GM19455 (cell line): ENCODE results near the gene THNSL1.
"Not testable (repeated sequence)": the region's sequence is repeated elsewhere in the genome, so short reads cannot be mapped to it uniquely, and the experiment has no call there.

Source experiments
- ATAC-seq: cut with Tn5 transposase; IDR thresholded peaks from one replicate; pipeline ENCODE4 v1.9.1; 2021; ENCODE audit not compliant: unreplicated experiment

The THNSL1 gene

DNA sequence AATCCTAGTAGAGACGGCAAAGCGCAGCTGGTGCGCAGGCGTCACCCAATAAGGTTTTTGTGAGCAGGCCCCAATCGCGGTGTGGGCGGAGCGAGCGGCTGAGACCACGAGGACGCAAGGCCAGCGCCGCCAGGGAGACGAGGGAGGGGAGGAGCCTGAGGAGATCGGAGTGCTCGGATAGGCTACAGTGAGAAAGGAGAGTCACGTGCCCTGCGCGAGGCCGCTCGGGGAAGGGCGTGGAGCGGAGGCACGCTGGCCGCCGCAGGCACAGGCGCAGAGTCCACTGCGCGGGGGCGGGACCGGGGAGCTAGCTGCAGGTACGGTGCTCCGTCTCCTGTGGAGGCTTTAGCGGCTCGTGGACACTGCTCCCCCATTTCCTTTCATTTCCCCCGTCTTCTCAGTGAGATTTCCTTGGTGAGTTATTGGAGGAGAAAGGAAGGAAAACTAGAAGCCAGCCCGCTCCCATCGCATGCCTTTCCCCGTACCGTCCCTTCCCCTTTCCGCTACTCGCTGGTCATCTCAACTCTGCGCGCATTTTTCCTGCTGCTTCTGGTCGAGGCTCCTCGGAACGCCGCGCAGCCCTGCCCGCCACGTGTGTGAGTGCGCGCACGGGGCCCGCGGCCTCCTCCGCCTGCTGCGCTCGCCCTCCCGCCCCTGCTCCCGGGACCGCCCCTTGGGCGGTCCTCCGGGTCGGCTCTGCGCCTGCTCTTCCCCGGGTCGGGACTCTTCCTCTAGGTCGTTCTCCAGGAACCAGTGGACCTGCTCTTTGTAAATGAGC, at the start of gene THNSL1:
THNSL1 (plus strand) TSS at position 237 of the 778 bp plus-strand sequence. CDS start 6,612 bp downstream, outside the sequence.
- peak; percentile 98 for ATAC-seq

- ATAC-seq: no peak
Measured at GRCh38 chr10:24966962-24967481, 49.4 kb upstream of the THNSL1 start.

DNA sequence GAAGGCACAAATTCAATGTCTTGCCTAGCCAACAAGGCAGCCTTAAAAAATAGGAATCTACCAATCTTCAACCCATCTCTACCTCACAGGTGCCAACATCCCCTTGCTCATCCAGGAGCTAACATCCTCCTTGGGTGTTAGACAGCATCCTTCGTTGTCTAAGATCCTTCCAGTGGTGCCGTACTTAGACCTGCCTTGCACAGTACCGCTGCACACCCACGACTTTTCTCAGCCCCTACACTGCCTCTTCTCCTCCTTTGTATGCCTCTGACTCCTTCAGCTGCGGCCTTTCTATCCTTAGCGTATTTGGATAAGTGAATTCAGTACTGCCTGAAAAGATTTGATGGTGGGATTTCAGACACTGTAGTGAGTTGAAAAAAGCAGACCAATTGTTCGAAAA, 48.1 kb upstream of the THNSL1 start:
- ATAC-seq: no peak

DNA sequence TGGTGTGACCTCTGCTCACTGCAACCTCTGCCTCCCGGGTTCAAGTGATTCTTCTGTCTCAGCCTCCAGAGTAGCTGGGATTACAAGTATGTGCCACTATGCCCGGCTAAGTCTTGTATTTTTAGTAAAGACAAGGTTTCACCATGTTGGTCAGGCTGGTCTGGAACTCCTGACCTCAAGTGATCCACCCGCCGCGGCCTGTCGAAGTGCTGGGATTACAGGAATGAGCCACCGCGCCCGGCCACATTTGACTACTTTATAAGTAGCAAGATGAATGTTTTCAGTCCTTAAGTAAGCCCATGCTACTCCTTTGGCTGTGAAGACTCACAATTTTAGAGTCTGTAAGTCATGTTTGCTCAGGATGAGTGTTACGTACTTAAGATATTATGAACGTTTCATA, 47.5 kb upstream of the THNSL1 start:
- not testable (repeated sequence) for ATAC-seq

- no peak for ATAC-seq
Measured at GRCh38 chr10:24969841-24970281, 46.6 kb upstream of the THNSL1 start.

DNA sequence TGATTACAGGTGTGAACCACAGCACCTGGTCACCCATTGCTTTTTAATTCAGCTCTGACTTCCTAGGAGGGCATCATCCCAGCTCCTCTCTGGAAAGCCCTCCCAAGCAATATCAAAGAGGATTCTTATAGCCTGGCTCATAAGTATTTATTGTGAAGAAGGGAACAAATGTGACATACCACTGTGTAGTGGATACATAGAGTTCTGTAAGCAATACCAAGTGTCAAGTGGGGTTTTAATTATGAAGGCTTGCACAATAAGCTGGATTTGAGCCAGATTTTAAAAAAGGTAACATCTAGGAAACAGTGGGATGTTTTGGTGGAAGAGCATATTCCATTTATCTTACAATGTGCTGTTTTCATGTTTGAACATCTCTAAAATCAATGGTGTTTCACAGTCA, 45.0 kb upstream of the THNSL1 start:
- ATAC-seq: no peak

GRCh38 chr10:24973163-24973562, 43.2 kb upstream of the THNSL1 start:
- no peak for ATAC-seq

DNA sequence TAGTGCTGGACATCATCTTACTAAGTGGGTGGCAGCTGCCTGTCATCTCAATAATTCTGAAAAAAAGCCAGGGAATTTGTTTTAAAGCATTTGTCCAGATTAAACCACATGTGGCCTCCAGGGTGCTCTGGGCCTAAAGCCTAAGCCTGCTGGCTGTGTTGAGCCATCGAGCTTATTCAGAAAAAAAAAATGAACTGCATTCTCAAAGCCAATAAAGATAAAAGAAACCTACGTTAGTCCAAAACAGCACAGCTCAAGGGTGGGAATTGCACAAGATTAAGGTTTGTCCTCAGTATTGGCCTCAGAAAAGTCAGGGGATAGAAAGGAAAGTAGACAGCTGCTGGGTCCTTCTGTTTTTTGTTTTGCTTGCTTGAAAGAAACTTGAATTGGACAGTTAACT, 41.4 kb upstream of the THNSL1 start:
- ATAC-seq: no peak

DNA sequence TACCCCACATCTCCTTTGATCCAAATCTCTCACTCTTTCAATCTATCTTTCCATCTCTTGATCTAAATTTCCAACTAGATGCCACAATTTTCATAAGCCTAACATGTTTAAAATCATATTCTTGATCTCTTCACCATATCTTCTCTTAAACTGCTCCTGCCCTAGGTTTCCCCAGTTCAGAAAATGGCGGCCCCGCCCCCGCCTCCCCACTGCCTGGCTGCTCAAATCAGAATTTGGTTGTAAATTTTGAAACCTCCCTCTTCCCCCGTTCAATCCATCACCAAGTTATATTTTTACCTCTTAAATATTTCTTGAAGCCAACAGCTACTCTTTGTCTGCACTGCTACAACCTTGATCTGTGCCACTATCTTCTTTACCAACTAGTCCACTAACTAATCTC, 36.7 kb upstream of the THNSL1 start:
- ATAC-seq: no peak

- no peak for ATAC-seq
Measured at GRCh38 chr10:24981161-24981710, 35.2 kb upstream of the THNSL1 start.

DNA sequence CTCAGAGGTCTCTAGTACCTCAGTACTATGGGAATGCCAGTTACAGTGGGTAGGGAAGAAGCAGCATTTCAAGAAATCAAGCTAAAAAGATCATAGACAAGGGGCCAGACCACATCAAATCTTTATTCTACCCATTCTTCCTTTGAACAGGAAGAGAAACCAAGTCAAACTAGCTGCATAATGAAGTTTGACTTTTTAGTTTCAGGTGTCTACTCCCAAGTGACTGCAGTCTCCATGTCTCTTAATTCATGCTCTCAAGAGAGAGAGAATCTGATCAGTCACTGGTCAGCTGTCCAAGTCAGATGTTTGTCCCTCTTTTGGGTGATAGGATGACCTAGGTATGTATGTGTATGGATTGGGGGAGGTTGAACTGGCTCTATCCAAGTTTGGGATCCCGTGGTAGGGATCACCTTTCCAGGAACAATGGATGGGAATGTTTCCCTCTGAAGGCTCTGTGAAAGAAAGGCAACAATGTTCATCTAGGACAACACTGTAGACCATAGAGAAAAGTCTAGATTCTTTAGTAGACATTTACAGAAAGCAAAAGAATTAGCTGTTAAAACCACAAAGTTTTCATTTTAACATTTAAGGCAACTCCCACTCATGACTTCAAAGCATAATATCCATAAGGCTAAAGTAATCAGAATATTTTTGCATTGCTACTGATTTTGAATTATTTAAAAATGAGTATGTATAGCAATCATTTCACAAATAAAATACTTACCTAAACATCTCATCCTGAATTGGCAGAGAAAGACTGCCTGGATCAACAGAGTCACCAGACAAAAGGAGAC, 33.9 kb upstream of the THNSL1 start:
- no peak for ATAC-seq

DNA sequence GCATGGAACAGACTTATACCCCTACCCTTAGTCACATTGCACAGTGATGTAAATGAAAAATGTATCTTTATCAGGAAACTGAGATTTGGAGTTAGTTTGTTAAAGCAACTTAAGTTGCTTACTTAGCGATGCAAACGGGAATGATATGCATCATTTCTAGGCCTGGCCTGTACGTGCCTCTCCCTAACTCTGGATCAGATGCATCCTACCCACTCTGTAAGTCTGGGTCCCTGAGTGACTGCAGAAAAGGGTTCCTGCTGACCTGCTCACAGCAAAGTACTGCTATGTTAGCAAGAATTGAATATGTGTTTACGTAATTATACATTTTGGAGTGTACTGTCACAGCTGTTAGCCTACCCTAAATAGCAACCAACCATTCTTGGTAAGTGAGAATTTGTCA, 33.3 kb upstream of the THNSL1 start:
- no peak for ATAC-seq

- ATAC-seq: no peak
Measured at GRCh38 chr10:24983946-24984345, 32.5 kb upstream of the THNSL1 start.

- no peak for ATAC-seq
Measured at GRCh38 chr10:24984906-24985305, 31.5 kb upstream of the THNSL1 start.

DNA sequence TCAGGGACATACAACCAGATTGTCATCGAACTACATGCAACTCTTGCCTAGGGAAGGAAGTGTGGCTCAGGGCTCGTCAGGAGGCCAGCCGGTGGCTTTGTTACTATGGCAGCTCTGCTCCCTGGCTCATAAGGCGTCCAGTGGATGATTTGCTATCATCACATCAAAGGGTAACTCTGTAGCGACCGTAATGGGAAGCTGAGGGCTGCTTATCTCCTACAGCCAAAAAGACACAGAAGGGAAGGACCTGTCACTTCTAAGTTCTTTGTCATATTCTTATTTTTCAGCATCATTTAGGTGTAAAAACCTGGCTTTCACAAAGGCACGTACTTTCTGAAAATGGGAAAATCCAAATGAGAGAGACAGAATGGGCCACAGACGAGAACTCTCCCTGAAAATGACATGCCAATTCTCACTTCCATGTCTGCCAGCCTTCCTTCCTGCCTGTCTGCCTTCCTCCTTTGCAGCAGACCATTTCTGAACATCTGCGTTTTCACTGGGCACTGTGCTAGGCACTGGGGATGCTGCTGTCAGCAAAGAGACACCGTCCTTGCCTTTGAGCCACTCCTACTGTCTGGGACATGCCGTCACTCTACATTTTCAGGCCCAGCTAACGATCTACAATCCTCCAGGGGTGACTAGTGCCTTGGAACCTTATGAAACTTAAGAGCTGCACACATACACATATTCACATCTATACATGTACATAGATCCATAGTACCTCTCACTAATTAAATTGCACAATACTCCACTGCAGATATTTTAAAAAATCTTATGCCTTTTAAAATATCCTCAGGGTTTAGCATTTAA, 27.4 kb upstream of the THNSL1 start:
- no peak for ATAC-seq

DNA sequence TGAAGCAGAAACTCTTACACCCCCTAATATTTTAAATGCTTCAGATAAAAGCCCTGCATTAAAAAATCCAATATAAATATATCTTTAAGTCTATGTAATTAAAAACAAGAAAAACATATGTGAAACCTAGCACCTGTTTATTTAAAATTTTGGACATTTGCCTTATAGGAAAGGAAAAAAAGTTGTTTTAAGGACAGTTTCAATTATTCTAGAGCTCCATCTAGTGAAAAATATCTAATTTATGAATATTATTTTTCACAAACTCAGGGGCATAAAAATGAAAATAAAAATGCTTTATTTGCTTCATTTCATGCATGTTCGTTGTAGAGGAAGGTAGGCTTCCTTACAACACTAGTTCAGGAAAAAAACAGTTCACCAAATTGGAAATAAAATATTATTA, 26.5 kb upstream of the THNSL1 start:
- no peak for ATAC-seq

GRCh38 chr10:24991298-24991697, 25.1 kb upstream of the THNSL1 start:
- ATAC-seq: no peak

- no peak for ATAC-seq
Measured at GRCh38 chr10:24992512-24993133, 23.8 kb upstream of the THNSL1 start.

- ATAC-seq: no peak
Measured at GRCh38 chr10:24993237-24993958, 23.0 kb upstream of the THNSL1 start.

- no peak for ATAC-seq
Measured at GRCh38 chr10:24995072-24995471, 21.3 kb upstream of the THNSL1 start.
